ENCODE measurements around the gene MEIS2. TPM values are rescaled to one million over a fixed set of nuclear protein-coding genes. Genes with fewer than 3 reads are reported as not detected.

Gene MEIS2
- polyA plus RNA-seq, 3 donors: 136 to 164 (median 145) TPM

GRCh38 chr15:37099319-37100108 is 835 bp downstream of the MEIS2 start:
- DNase-seq (ENCODE audit: low read depth in 3 of 3, low spot score in 2 of 3): no peak

GRCh38 chr15:37098468-37099318 is 1.7 kb downstream of the MEIS2 start:
- no peak for DNase-seq (ENCODE audit: low read depth in 3 of 3, low spot score in 2 of 3)

DNA sequence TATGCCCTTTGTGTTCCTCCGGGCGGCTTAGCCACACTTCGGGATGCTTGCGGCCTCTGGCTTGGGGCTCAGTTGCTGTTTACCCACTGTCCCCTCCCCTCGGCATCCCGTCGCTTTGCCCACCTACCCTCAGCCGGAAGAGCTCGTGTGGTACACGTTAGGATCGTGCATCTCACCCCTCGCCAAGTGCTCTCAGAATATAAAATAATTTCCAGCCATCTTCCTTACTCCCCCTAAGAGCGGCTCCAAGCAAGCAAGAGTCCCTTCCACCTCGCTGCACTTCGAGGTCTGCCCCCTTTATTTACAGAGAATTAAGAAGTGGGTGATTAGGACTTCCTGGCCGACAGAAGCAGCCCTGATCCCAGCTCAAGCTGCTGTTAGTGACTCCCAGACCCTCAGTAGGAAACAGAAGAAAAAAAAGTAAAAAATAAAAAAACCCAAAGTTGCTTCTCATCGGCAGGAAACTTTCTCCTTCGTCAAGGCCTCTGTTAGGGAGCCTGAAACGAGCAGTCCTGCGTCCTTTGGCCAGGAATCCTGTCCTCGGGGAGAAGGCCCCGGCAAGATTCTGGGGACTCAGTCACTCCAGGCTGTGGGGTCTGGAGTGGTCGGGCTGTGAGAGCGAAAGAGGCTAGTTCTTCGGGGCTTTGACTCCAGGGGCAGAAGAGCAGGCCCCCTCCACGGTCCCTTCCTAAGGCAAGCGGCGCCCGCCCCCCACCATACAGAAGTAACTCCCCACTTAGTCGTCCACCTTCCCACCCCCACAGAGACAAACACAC is 3.0 kb downstream of the MEIS2 start:
- DNase-seq (ENCODE audit: low read depth in 3 of 3, low spot score in 2 of 3): no peak

DNA sequence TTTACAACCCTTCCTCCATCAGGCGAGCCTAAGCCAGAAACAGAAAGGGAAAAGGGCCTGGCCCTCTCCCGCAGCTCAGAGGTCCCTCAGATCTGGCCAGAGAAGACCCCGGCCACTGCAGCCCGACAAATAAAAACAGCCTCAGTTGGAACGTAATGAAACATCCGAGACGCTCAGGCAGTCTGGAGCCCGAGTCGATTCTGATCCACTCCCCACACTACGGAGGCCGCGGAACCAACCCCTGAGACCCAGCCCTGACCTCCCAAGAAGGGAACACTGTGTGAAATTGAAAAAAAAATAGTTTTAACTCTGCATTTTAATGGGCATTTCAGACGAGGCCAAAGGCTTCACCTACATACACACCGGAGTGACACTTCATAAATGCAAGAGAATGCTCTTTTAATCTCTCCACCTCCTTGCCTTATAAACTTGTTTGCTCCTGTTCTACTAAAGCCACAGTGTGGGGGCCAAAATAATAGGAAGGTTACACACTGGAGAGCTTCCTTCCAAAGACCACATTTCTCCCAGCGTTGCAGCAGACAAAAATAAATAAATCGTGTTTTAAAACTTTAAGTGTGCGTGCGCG is 3.7 kb downstream of the MEIS2 start:
- no peak for DNase-seq (ENCODE audit: low read depth in 3 of 3, low spot score in 2 of 3)

DNA sequence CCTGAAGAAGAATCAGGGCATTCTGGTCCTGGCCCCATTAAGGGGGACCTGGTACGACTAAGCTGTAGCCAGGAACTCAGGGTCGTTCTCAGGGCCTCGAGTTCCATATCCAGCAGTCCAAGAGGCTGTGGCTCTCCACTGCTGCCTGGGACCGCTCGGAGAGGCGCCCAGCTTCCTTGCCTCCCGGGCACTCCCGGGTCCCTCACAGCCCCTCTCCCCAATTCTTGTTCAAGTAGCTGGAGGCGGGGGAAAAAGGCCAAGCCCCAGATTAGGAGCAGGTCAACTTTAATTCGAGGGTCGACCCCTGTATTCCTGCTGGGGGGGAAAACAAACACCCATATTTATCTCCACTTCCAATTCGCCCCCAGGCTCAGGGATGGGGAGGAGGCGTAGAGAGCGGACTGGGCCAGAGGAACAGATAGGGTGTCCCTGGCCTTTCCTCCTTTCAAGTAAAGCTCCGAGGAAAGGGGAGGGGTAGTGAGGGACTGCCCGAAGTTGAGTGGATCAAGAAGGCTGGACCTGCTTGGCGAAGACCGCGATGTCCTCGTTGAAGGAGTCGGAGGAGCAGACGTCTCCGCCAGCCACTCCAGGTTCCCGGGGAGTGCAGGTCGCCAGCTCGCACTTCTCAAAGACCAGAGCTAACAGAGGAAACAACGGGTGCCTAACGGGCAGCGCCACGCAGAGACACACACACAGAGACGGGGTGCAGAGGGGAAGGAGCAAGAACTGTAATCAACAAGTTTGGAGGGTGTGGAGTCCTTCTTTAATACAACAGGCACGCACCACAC is 4.4 kb downstream of the MEIS2 start:
- DNase-seq (ENCODE audit: low read depth in 3 of 3, low spot score in 2 of 3): no peak

DNA sequence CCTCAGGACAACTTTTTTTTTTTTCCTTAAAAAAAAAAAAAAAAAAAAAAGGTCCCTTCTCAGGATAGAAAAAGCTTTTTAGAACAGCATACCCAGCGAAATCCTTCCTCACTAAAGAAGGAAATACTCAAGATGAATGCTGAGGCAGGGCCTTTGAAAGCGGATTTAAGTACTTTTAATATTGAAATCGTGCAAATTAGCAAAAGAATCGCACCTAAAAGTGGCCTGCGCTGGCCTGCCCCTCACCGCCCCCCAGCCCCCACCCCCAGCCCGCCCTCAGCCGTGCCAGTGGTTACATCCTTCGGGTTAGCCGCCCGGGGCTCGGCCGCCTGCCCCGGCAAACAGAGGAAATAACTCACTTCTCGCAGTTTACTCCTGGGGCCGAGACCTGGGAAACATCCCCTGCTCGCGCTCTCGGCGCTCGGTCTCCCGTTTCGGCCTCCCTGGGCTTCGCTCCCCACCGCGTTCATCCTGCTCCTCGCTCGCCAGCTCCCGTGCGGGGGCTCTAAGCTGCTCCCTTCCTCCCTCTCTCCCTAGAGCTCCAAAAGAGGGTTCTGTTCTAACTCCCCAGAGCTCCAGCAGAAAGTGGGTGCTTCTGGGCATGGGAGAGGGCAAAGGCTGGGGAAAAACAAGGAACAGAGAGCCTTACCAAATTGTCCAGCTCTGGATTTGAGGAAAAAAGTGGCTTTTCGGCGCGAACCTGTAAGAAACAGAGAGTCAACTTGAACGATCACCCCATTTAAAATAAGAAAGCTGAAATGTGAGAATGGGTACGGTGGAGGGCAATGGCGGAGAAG is 5.2 kb downstream of the MEIS2 start:
- DNase-seq (ENCODE audit: low read depth in 3 of 3, low spot score in 2 of 3): no peak

- no peak for DNase-seq (ENCODE audit: low read depth in 3 of 3, low spot score in 2 of 3)
Observed at GRCh38 chr15:37094333-37094914, 5.9 kb downstream of the MEIS2 start.

GRCh38 chr15:37093480-37094332 is 6.6 kb downstream of the MEIS2 start:
- no peak for DNase-seq (ENCODE audit: low read depth in 3 of 3, low spot score in 2 of 3)

DNA sequence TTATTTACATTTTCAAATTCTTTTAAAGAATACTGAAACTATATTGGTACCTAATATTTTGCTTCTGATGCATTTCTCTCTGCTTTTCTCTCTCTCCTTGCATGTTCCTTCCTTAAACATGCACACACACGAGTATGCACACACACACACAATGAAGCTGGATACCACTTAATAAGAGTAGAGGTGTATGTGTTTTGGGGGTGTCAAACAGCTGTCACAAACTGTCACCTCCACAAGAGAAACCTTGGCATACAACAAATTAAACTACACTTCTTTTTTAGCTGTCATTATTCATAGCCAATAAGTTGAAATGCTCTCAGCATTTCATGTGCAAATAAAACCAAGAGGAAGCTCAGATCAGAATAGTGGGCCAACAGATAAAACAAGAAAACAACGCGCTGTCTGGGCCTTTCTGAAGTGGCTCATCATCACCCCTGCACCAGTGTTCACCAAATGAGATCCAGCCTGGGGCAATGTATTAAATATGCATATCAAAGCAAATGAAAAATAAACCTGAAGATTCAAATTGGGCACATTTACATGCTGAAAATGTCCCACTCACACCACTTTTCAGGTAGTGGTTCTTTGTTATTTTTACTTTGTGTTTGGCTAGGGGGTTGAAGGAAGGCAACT is 9.7 kb downstream of the MEIS2 start:
- no peak for DNase-seq (ENCODE audit: low read depth in 3 of 3, low spot score in 2 of 3)

- no peak for DNase-seq (ENCODE audit: low read depth in 3 of 3, low spot score in 2 of 3)
Observed at GRCh38 chr15:37088436-37088835, 11.9 kb downstream of the MEIS2 start.

GRCh38 chr15:37087131-37087588 is 13.2 kb downstream of the MEIS2 start:
- DNase-seq (ENCODE audit: low read depth in 3 of 3, low spot score in 2 of 3): no peak

GRCh38 chr15:37086521-37086920 is 13.8 kb downstream of the MEIS2 start:
- no peak for DNase-seq (ENCODE audit: low read depth in 3 of 3, low spot score in 2 of 3)

- DNase-seq (ENCODE audit: low read depth in 3 of 3, low spot score in 2 of 3): no peak
Observed at GRCh38 chr15:37086120-37086519, 14.2 kb downstream of the MEIS2 start.

DNA sequence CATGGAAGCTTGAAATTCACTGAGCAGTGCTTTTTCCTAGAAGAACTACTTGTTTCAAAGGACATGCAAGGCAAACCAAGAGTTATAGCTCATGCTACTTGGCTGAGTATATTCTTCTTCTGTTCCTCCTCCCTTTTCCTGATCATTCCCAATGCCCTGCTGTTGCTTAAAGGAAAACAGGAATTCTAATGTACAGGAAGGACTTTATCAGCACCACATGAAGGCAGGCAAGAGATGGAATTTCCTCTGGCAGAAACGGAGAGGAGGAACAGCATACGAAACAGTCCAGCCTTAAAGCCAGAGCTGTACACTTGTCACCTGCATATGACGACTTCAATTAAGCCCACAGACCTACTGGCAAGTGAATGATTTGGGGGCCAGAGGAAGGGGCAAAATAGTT is 15.7 kb downstream of the MEIS2 start:
- no peak for DNase-seq (ENCODE audit: low read depth in 3 of 3, low spot score in 2 of 3)

DNA sequence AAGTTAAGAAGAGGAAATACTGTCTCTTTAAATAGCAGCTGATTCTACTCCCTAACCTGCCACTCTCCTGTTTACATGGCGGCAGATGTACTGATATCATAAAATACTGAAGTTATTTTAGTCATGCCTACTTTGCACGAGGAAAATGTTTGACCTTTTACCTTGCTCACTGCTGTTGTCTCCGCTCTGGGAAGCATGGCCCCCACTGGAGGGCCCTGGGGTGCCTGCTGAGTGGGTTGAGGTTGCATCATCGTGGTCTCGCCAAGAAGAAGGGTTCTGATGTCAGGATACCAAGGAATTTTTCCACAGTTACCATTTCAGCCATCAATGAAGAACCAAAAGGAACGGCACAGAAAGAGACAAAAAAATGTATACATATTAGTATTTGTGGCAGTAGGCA is 16.7 kb downstream of the MEIS2 start:
- no peak for DNase-seq (ENCODE audit: low read depth in 3 of 3, low spot score in 2 of 3)

- DNase-seq (ENCODE audit: low read depth in 3 of 3, low spot score in 2 of 3): no peak
Observed at GRCh38 chr15:37081983-37082382, 18.4 kb downstream of the MEIS2 start.

GRCh38 chr15:37080261-37080921 is 20.0 kb downstream of the MEIS2 start:
- DNase-seq (ENCODE audit: low read depth in 3 of 3, low spot score in 2 of 3): no peak

Data from right renal cortex interstitium (tissue), 3 donors.